ENCODE measurements around the gene BCAS3.

The BCAS3 gene

GRCh38 chr17:60712675-60713074, 35.0 kb downstream of the BCAS3 start:
- TF ChIP-seq GATA2 (IDR thresholded peaks at IDR 0.05; ENCODE audit: low read depth, low read length) (no peak), GATA3 (IDR thresholded peaks at IDR 0.05; ENCODE audit: low read depth, low read length) (no peak)

- TF ChIP-seq GATA2 (IDR thresholded peaks at IDR 0.05; ENCODE audit: low read depth, low read length): no peak
Observed at GRCh38 chr17:60713608-60714007, 36.0 kb downstream of the BCAS3 start.

GRCh38 chr17:60716766-60717165, 39.1 kb downstream of the BCAS3 start:
- no peak for TF ChIP-seq GATA3 (IDR thresholded peaks at IDR 0.05; ENCODE audit: low read depth, low read length)
- no peak for TF ChIP-seq GATA2 (IDR thresholded peaks at IDR 0.05; ENCODE audit: low read depth, low read length)

GRCh38 chr17:60717814-60718213, 40.2 kb downstream of the BCAS3 start:
- TF ChIP-seq GATA2 (IDR thresholded peaks at IDR 0.05; ENCODE audit: low read depth, low read length) (no peak), GATA3 (IDR thresholded peaks at IDR 0.05; ENCODE audit: low read depth, low read length) (no peak)

GRCh38 chr17:60720763-60721531, 43.3 kb downstream of the BCAS3 start:
- TF ChIP-seq GATA2 (IDR thresholded peaks at IDR 0.05; ENCODE audit: low read depth, low read length) (no peak), GATA3 (IDR thresholded peaks at IDR 0.05; ENCODE audit: low read depth, low read length) (no peak)

- TF ChIP-seq GATA3 (IDR thresholded peaks at IDR 0.05; ENCODE audit: low read depth, low read length) (no peak), GATA2 (IDR thresholded peaks at IDR 0.05; ENCODE audit: low read depth, low read length) (no peak)
Observed at GRCh38 chr17:60724647-60725046, 47.0 kb downstream of the BCAS3 start.

GRCh38 chr17:60729854-60730253, 52.2 kb downstream of the BCAS3 start:
- TF ChIP-seq GATA2 (IDR thresholded peaks at IDR 0.05; ENCODE audit: low read depth, low read length): no peak

- no peak for TF ChIP-seq GATA3 (IDR thresholded peaks at IDR 0.05; ENCODE audit: low read depth, low read length)
- no peak for TF ChIP-seq GATA2 (IDR thresholded peaks at IDR 0.05; ENCODE audit: low read depth, low read length)
Observed at GRCh38 chr17:60730273-60730672, 52.6 kb downstream of the BCAS3 start.

- TF ChIP-seq GATA2 (IDR thresholded peaks at IDR 0.05; ENCODE audit: low read depth, low read length) (no peak), GATA3 (IDR thresholded peaks at IDR 0.05; ENCODE audit: low read depth, low read length) (no peak)
Observed at GRCh38 chr17:60738287-60738686, 60.6 kb downstream of the BCAS3 start.

- no peak for TF ChIP-seq GATA3 (IDR thresholded peaks at IDR 0.05; ENCODE audit: low read depth, low read length)
Observed at GRCh38 chr17:60740584-60740983, 62.9 kb downstream of the BCAS3 start.

GRCh38 chr17:60741031-60741430, 63.4 kb downstream of the BCAS3 start:
- TF ChIP-seq GATA3 (IDR thresholded peaks at IDR 0.05; ENCODE audit: low read depth, low read length) (no peak), GATA2 (IDR thresholded peaks at IDR 0.05; ENCODE audit: low read depth, low read length) (no peak)

GRCh38 chr17:60743282-60743681, 65.6 kb downstream of the BCAS3 start:
- no peak for TF ChIP-seq GATA3 (IDR thresholded peaks at IDR 0.05; ENCODE audit: low read depth, low read length)
- no peak for TF ChIP-seq GATA2 (IDR thresholded peaks at IDR 0.05; ENCODE audit: low read depth, low read length)

- TF ChIP-seq GATA2 (IDR thresholded peaks at IDR 0.05; ENCODE audit: low read depth, low read length): no peak
- no peak for TF ChIP-seq GATA3 (IDR thresholded peaks at IDR 0.05; ENCODE audit: low read depth, low read length)
Observed at GRCh38 chr17:60743799-60744198, 66.1 kb downstream of the BCAS3 start.

- no peak for TF ChIP-seq GATA2 (IDR thresholded peaks at IDR 0.05; ENCODE audit: low read depth, low read length)
- TF ChIP-seq GATA3 (IDR thresholded peaks at IDR 0.05; ENCODE audit: low read depth, low read length): no peak
Observed at GRCh38 chr17:60744355-60744966, 66.8 kb downstream of the BCAS3 start.

GRCh38 chr17:60745544-60745943, 67.9 kb downstream of the BCAS3 start:
- TF ChIP-seq GATA3 (IDR thresholded peaks at IDR 0.05; ENCODE audit: low read depth, low read length) (no peak), GATA2 (IDR thresholded peaks at IDR 0.05; ENCODE audit: low read depth, low read length) (no peak)

Measured in SH-SY5Y (cell line).